K562 (cell line): Measurements from ENCODE around the gene PLXNA3. TPM values are rescaled to one million over a fixed set of nuclear protein-coding genes. Genes with fewer than 3 reads are reported as not detected.

Experiments used
- BRF2 ChIP-seq: IDR thresholded peaks from 3 replicates; pipeline ENCODE4 v1.6.1; 2011; ENCODE audit warnings: borderline replicate concordance, mild to moderate bottlenecking; ENCODE audit not compliant: insufficient read length, insufficient read depth
- CXXC5 ChIP-seq: fragments of 250-450 bp; sonication (Bioruptor Pico); IDR thresholded peaks from 2 replicates; pipeline ENCODE4 v1.8.0; 2022; ENCODE audit warnings: inconsistent platforms, mild to moderate bottlenecking, moderate library complexity
- E2F4 ChIP-seq: sonication (generic); formaldehyde crosslinking; IDR thresholded peaks from 2 replicates; pipeline ENCODE4 v1.8.0; 2022; ENCODE audit warnings: mild to moderate bottlenecking, low read depth, missing genetic modification reagents
- EWSR1 ChIP-seq: fragments of 450-650 bp; IDR thresholded peaks from 2 replicates; pipeline ENCODE4 v1.6.1; 2018; ENCODE audit warnings: borderline replicate concordance, mild to moderate bottlenecking, low read depth, moderate library complexity; ENCODE audit not compliant: partially characterized antibody
- ID3 ChIP-seq, 2 experiments: fragments of 250-450 bp in 1 of 2; fragments of 450-650 bp in 1 of 2; sonication (Bioruptor Pico) in 1 of 2; IDR thresholded peaks; 2 replicates each; pipeline versions ENCODE4 v1.6.1 to v1.8.0; 2016 to 2021; ENCODE audit warnings: mild to moderate bottlenecking in 2 of 2, moderate library complexity in 2 of 2, missing compliant biosample characterization in 1 of 2, missing genetic modification characterization in 1 of 2
- MAFK ChIP-seq: IDR thresholded peaks from 2 replicates; pipeline ENCODE4 v1.6.1; 2011; ENCODE audit warnings: low read length, improper control_type of control experiment
- MBD1 ChIP-seq: fragments of 250-450 bp; sonication (Bioruptor Pico); IDR thresholded peaks from 2 replicates; pipeline ENCODE4 v1.8.0; 2022; ENCODE audit warnings: inconsistent platforms
- RBM22 ChIP-seq: fragments of 200-400 bp; formaldehyde crosslinking; IDR thresholded peaks from 2 replicates; pipeline ENCODE4 v1.6.1; 2018; ENCODE audit warnings: low read length, low read depth; ENCODE audit not compliant: poor library complexity, severe bottlenecking
- RCOR1 ChIP-seq, 2 experiments: IDR thresholded peaks; 2 replicates each; pipeline ENCODE4 v1.6.1; 2012; ENCODE audit warnings: low read depth in 2 of 2, low read length in 2 of 2, borderline replicate concordance in 1 of 2, improper control_type of control experiment in 1 of 2
- SUPT5H ChIP-seq: fragments of 450-650 bp; IDR thresholded peaks from 2 replicates; pipeline ENCODE4 v1.6.1; 2016
- TEAD4 ChIP-seq, 2 experiments: sonication (generic) in 1 of 2; formaldehyde crosslinking in 1 of 2; IDR thresholded peaks; 2 replicates each; pipeline versions ENCODE4 v1.6.1 to v1.8.0; 2012 to 2022; ENCODE audit warnings: borderline replicate concordance in 1 of 2, inconsistent platforms in 1 of 2, low read length in 1 of 2, mild to moderate bottlenecking in 1 of 2, missing genetic modification reagents in 1 of 2
- ZKSCAN3 ChIP-seq: fragments of 250-450 bp; sonication (Bioruptor Pico); IDR thresholded peaks from 2 replicates; pipeline ENCODE4 v1.4.0; 2020
- ZNF175 ChIP-seq: fragments of 200-800 bp; sonication (Bioruptor generic); IDR thresholded peaks from 2 replicates; pipeline ENCODE4 v1.6.1; 2016; ENCODE audit warnings: low read depth, mild to moderate bottlenecking, missing genetic modification characterization, missing compliant biosample characterization
- ZNF766 ChIP-seq: fragments of 200-800 bp; sonication (Bioruptor generic); conservative IDR thresholded peaks from 2 replicates; pipeline ENCODE4 v1.6.1; 2016; ENCODE audit warnings: missing genetic modification characterization, missing compliant biosample characterization
- ZNF780A ChIP-seq: fragments of 250-450 bp; sonication (Bioruptor Pico); IDR thresholded peaks from 2 replicates; pipeline ENCODE4 v1.5.0; 2021; ENCODE audit warnings: mild to moderate bottlenecking
- polyA plus RNA-seq, 8 experiments: library from polyadenylated mRNA; depleted of rRNA in 4 of 8; stranded (reverse) in 5 of 8; unstranded in 3 of 8; fragments of >200 nt; fragmentation: Nextera tagmentation in 2 of 8; fragmentation: Illumina TruSeq in 1 of 8; extraction: Ambion mirVana in 2 of 8; extraction: Trizol in 1 of 8; gene quantifications; 2 replicates each; pipeline versions ENCODE4 v1.2.1 to v1.2.3, GENCODE V29; 2011 to 2014; ENCODE audit warnings: inconsistent platforms in 1 of 8, missing spikeins in 1 of 8
- total RNA-seq, 7 experiments: library from RNA; depleted of rRNA in 6 of 7; stranded (reverse); fragments of >200 nt in 6 of 7; fragmentation: Illumina TruSeq in 2 of 7; extraction: Trizol in 2 of 7; gene quantifications; 2 replicates each; pipeline versions ENCODE4 v1.2.1 to v1.2.3, GENCODE V29; 2011 to 2021; ENCODE audit warnings: low replicate concordance in 1 of 7

Gene PLXNA3
- total and polyA plus RNA-seq, 9 of the 15 experiments (the other 6 are each of a cell fraction or from before 2014, with no cell fraction given): 0.32 to 47.8 (median 7.5) TPM

GRCh38 chrX:154436374-154436982 lies 21.6 kb upstream of the PLXNA3 start (continued):
- TF ChIP-seq RCOR1 (IDR thresholded peaks at IDR 0.05; ENCODE audit: borderline replicate concordance in 1 of 2, low read depth in 2 of 2, low read length in 2 of 2) (0 out of 4 replicates have a peak, but pooled peaks of 1 of the 2 experiments have one; percentile 11), ZNF780A (CRISPR knock-in tag) (no peak), BRF2 (no peak), ZKSCAN3 (CRISPR knock-in tag) (no peak), CXXC5 (CRISPR knock-in tag) (no peak), E2F4 (CRISPR knock-in tag) (no peak), ZNF175 (CRISPR knock-in tag) (no peak), MBD1 (CRISPR knock-in tag) (peak; percentile 88; the same call in 1 of the 2 replicates), MAFK (no peak), TEAD4 (IDR thresholded peaks at IDR 0.05; ENCODE audit: low read length) (no peak), TEAD4 (CRISPR knock-in tag; IDR thresholded peaks at IDR 0.05; ENCODE audit: borderline replicate concordance) (no peak), EWSR1 (no peak), ID3 (CRISPR knock-in tag; IDR thresholded peaks at IDR 0.05) (no peak), ID3 (tag; IDR thresholded peaks at IDR 0.05) (no peak), ZNF766 (CRISPR knock-in tag) (no peak), RBM22 (no peak), SUPT5H (0 out of 2 replicates have a peak, but pooled peaks have one; percentile 9)
